Fibroblast of peridontal ligament (primary cell): ENCODE data around the gene LRFN2.
A peak's percentile ranks its signal among the peaks of the same experiment; 100 is the strongest.

Experiments used
- DNase-seq: peaks from one replicate; pipeline ENCODE4 v3.0.0-alpha.2; 2010; ENCODE audit errors: extremely low read depth

The LRFN2 gene

DNA sequence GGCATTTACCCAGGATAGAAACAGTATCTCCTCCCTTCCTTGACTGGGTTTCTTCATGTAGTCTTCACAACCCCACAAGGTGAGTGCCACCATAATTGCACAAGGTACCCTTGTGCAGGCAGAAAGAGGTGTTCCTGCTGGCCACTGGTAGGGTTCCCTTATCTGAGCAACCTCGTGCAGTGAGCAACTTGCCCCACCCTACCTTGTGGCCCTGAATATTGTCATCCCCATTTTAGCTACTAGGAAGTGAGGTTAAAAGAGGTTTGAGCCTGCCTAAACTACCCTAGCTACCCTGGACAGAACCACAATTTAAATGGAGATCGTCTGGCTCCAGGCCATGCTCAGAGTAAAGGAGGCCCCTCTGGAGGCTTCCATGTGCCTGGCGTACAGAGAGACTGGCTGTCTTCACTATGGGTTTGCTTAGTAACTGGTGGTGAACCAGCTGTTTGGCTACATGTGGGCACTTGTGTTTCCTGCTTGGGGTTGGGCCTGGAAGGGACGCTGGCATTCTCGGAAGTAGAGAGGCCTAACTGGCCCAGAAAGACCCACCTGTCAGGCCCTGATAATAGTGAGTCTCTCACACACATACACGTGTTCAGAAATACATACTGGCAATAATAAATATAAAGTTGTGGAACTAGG is 148.8 kb downstream of the LRFN2 start:
- no peak for DNase-seq

- no peak for DNase-seq
Measured at GRCh38 chr6:40437631-40438030, 149.5 kb downstream of the LRFN2 start.

DNA sequence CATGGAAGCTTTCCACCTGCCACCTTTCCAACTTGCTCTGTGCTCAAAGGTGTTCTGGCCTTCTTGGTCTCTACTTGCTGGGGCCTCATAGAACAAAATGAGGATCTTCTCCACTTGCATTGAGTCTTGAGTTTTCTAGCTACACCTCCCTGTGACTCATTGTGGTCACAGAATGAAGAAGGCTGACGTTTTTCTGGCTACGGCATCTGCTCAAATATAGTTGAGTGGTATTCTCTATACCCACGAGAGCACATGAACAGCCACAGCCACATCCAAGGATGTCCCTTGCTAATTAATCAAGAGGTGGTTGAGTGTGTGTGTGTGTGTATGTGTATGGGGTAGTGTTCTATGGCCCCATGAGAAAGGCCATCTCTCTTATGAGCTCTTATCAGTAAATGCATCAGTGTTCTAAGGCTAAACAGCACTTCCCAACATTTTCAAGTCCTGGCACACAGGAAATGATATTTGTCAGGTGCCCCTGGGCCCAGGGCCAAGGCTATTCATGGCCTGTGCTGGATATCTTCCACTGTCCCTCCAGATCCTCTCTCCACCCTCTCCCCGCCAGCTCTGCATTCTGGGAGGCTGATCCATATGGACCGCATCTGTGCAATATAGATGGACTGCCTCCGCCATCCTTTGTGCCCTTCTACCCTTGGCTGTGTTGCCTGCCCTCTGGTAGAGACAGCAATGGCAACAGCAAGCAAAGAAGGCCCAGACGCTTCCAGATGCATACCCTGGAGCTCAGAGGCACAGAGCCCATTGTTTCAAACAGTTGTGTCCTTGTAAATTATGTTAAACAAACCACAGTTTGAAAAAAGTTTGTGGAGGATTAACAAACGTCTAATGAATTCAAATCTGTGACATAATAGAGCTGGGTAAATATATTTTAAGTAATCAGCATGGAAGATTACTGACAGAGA is 150.2 kb downstream of the LRFN2 start:
- no peak for DNase-seq

DNA sequence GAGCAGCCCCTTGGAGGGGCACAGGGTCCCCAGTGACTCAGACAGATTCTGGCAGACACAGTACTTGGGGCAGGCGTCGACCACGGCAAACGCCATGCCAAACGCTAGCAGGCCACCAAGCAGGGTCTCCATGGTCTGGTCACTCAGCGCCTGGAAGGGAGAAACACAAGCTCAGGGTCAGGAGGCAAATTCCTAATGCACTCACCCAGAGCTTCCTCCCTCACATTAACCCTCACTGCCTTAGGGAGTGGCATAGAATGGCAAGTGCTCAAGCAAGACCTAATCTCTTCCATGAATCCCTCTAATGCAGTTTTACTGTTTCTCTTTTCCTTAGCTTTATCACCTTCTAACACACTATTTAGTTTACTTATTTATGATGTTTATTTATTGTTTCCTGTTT is 154.2 kb downstream of the LRFN2 start:
- no peak for DNase-seq

- DNase-seq = no peak
Measured at GRCh38 chr6:40431706-40432105, 155.5 kb downstream of the LRFN2 start.

- no peak for DNase-seq
Measured at GRCh38 chr6:40427196-40427595, 160.0 kb downstream of the LRFN2 start.

GRCh38 chr6:40426346-40427066 is 160.7 kb downstream of the LRFN2 start:
- no peak for DNase-seq

DNA sequence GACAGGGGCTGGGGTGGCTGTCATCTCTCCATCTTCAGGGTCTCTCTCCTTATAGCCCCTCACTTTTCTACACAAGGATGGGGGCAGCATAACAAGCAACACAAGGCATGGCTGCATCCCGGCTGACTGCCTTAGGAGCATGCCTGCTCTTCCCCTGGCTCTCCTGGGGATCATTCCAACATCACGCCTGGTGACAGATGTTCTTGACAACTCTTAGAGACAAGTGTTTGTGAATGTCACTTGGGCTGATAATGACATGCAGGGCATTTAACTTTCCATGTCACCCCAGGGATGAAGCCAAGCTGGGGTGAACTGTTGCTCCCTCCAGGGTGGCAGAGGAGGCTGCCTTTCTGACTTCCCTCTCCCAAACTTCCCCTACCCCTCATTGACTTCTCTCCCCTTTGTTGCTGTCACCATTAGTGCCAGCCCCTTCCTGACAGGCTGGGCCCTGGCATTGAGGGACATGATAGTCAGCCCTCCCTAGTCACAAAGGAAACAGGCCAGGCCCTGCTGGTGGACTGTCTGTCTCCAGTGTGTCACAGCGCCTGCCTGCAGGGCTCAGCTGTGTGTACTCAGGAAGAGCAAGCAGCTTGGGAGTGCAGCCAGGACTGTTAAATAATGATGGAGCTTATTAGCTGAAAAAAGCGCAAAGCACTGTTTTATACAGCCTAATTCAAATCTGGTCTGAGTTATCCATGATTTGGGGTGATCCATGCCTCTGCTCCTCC is 161.8 kb downstream of the LRFN2 start:
- no peak for DNase-seq

GRCh38 chr6:40422046-40422445 is 165.1 kb downstream of the LRFN2 start:
- no peak for DNase-seq

GRCh38 chr6:40419946-40420728 is 167.0 kb downstream of the LRFN2 start:
- no peak for DNase-seq

- peak; percentile 2 for DNase-seq
Measured at GRCh38 chr6:40419377-40419776, 167.8 kb downstream of the LRFN2 start.

DNA sequence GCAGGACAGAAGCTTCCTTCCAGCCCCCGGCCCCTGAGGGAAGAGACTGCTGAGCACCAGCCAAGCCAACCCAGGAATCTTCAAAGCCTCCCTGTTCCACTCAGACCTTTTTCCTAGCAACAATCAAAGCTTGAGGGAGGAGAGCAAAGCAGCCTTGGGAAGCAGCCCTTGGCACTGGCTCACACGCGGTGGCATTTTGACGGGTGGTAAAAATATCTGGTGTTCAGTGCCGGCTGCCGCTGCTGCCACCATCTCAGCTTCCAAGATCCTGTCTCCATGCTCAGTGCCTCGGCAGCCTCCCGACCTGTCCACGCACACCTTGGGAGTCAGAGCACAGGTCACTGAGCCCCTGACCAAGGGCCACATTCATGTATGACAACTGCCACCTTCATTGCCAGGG is 170.1 kb downstream of the LRFN2 start:
- DNase-seq = no peak

DNA sequence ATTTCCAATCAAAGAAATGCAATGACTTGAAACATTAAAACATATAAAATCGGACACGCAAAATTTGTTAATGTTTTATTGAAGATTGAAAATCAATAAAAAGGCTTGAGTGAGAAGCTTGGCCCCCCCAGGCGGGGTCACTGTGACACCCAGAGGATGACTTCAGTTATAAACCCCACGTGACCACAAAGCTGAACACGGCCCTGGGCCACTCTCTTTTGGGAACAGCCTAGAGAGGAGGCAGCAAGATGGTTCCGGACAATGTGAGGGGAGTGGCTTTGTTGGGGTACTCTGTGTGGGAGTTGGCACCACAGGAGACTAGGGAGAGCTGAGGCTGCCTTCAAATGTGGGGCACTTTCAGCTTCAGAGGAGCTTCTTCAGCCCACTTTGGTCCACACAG is 172.5 kb downstream of the LRFN2 start:
- DNase-seq = no peak

GRCh38 chr6:40413239-40413638 is 173.9 kb downstream of the LRFN2 start:
- no peak for DNase-seq

DNA sequence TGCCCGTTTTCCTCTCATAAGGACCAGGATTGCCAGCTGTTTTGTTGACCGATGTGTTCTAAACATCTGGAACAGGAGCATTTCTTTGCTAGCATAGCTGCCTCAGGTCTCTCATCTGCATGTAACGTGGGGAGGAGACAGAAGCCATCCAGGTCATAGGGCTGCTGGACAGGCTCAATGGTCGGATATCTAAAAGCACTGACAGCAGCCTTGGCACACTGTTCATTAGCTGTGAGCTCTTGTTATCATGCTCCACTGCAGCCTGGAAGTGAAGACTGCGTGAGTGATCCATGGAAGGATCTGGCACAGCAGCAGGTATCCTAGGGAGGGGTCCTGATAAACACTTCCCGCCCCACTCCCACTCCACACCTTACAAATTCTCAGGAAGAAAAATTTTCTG is 175.3 kb downstream of the LRFN2 start:
- DNase-seq = no peak

GRCh38 chr6:40410821-40411220 is 176.3 kb downstream of the LRFN2 start:
- no peak for DNase-seq

DNA sequence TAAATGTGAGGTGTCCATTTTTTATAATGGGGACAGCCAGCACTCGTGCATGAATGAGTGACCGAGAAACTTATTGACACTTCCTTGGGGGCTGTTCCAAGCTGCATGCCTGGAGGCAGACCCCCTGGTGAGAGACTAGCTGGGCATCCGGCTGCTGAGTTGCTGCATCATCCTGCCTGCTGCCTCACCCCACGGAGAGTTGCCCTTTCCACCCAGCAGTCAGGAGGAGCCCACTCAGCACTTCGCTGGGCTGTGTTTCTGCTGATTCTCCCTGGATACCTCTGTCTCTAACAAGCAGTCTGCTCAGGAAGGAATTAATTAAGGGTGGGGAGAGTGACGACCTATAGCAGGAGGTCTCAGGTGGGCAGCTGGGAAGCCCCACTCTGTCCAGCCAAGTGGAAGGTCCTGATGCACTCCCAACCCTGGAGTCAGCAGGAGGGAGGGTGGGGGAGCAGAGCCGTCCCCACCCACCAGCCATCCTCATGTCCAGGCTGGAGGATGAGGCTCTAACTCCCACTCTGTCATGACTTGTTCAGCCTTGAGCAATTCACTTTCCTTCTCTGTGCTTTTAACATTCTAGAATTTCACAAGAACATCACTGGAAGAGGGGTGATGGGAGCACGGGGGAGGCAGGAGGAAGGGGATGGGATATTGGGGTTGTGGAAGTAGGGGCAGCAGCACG is 177.3 kb downstream of the LRFN2 start:
- DNase-seq = no peak

DNA sequence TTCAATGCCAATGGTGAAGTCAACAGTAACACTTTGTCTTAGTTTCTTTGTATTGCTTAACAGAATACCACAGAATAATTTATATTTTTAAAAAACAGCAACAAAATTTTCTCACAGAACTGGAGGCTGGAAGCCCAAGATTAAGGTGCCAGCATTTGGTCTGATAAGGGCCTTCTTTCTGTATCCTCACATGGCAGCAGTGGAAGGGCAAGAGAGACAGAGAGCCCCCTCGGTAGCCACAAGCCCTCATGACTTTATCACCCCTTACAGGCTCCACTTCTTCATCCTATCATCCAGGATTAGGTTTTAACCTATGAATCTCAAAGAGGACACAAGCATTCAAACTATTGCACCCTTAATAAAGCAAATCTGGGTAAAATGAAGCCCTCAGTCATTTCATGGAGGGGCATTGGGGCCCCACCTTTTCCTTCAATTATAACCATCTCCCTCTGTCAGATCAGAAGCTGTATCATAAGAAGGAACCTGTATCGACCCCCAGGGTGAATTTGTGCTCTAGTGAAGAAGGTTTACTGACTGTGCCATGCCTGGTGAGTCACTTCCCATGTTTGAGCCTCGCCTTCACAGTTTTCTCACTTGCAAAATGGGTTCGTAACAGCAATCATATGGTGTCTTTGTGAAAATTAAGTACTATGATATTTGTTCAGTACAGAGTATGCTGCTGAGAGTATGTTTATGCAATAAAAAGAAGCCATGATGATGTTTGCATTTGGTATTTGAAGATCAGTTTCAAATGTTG is 178.2 kb downstream of the LRFN2 start:
- no peak for DNase-seq

DNA sequence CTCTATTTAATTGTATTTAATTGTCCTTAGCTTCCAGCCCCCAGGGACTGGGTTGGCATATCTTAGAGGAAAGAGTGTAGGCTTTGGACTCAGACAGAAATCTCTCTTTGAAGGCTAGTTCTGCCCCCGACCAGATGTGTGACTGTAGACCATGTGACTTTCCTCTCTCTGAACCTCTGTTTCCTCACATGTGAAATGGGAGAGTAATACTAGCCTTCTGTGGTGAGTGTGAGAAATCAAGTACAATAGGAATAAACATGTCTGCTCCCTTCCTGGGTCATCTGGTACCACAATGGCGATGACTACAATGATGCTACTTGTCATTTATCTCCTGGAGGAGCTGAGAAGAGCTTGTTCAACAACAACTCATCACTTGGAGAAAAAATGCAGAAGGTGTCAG is 179.9 kb downstream of the LRFN2 start:
- DNase-seq = no peak

- no peak for DNase-seq
Measured at GRCh38 chr6:40406175-40406574, 181.0 kb downstream of the LRFN2 start.
